HG02623 (cell line): ENCODE measurements around the gene KHDRBS2.
A peak's percentile ranks its signal among the peaks of the same experiment; 100 is the strongest.

ENCODE experiments used
- ATAC-seq: cut with Tn5 transposase; IDR thresholded peaks from one replicate; pipeline ENCODE4 v1.9.1; 2021; ENCODE audit warnings: moderate library complexity; ENCODE audit not compliant: unreplicated experiment

Gene KHDRBS2

GRCh38 chr6:62192593-62192992 is 93.4 kb downstream of the KHDRBS2 start:
- no peak for ATAC-seq

- no peak for ATAC-seq
Observed at GRCh38 chr6:62175195-62175594, 110.8 kb downstream of the KHDRBS2 start.

GRCh38 chr6:62174548-62174947 is 111.5 kb downstream of the KHDRBS2 start:
- ATAC-seq = no peak

- ATAC-seq = no peak
Observed at GRCh38 chr6:62167736-62168135, 118.3 kb downstream of the KHDRBS2 start.

GRCh38 chr6:62162858-62163257 is 123.2 kb downstream of the KHDRBS2 start:
- ATAC-seq = no peak

GRCh38 chr6:62152796-62153195 is 133.2 kb downstream of the KHDRBS2 start:
- ATAC-seq = no peak

GRCh38 chr6:62150048-62150663 is 135.9 kb downstream of the KHDRBS2 start:
- ATAC-seq = peak; percentile 78

GRCh38 chr6:62146954-62147853 is 138.8 kb downstream of the KHDRBS2 start:
- no peak for ATAC-seq

- ATAC-seq = no peak
Observed at GRCh38 chr6:62129127-62129526, 156.9 kb downstream of the KHDRBS2 start.

- no peak for ATAC-seq
Observed at GRCh38 chr6:62119401-62119800, 166.6 kb downstream of the KHDRBS2 start.

- no peak for ATAC-seq
Observed at GRCh38 chr6:62103186-62103859, 182.7 kb downstream of the KHDRBS2 start.

- ATAC-seq = no peak
Observed at GRCh38 chr6:62102387-62102786, 183.6 kb downstream of the KHDRBS2 start.

GRCh38 chr6:62090442-62091229 is 195.4 kb downstream of the KHDRBS2 start:
- ATAC-seq = no peak

- no peak for ATAC-seq
Observed at GRCh38 chr6:62089781-62090180, 196.2 kb downstream of the KHDRBS2 start.

GRCh38 chr6:62086047-62086446 is 200.0 kb downstream of the KHDRBS2 start:
- ATAC-seq = no peak

GRCh38 chr6:62075869-62076268 is 210.2 kb downstream of the KHDRBS2 start:
- ATAC-seq = no peak

GRCh38 chr6:62059901-62060300 is 226.1 kb downstream of the KHDRBS2 start:
- ATAC-seq = no peak

GRCh38 chr6:62057300-62057699 is 228.7 kb downstream of the KHDRBS2 start:
- no peak for ATAC-seq

- ATAC-seq = no peak
Observed at GRCh38 chr6:62045502-62045901, 240.5 kb downstream of the KHDRBS2 start.

- ATAC-seq = no peak
Observed at GRCh38 chr6:62043084-62043483, 242.9 kb downstream of the KHDRBS2 start.

- ATAC-seq = no peak
Observed at GRCh38 chr6:62042429-62042828, 243.6 kb downstream of the KHDRBS2 start.
